Activated T-cell treated with anti-CD3 and anti-CD28 coated beads, Interleukin-2, amount 50 U/mL, for 72 hours (primary cell): ENCODE data around the gene SGPP2. TPM values are rescaled to one million over a fixed set of nuclear protein-coding genes. Genes with fewer than 3 reads are reported as not detected.
"Not testable (repeated sequence)": the region's sequence is repeated elsewhere in the genome, so short reads cannot be mapped to it uniquely, and the experiment has no call there.

Experiments used
- ATAC-seq, 2 donors: fragments of 150-1000 bp; cut with Tn5 transposase; replicated peaks in 1 of 2; 2 replicates each; pipeline ENCODE4 v1.10.0; 2021; ENCODE audit warnings: moderate library complexity in 2 of 2, mild to moderate bottlenecking in 1 of 2
- DNase-seq, 2 donors: peaks; one replicate each; pipeline ENCODE4 v3.0.0; 2021 to 2022; ENCODE audit warnings: mixed read lengths in 1 of 2
- H3K27ac Mint-ChIP-seq: one replicate; pipeline ENCODE4 v1.8.0; 2022; ENCODE audit warnings: mild to moderate bottlenecking, moderate library complexity, mixed read lengths
- H3K27me3 Mint-ChIP-seq: one replicate; pipeline ENCODE4 v1.8.0; 2022; ENCODE audit warnings: low read depth, mixed read lengths
- H3K36me3 Mint-ChIP-seq, 2 donors: one replicate each; pipeline ENCODE4 v1.8.0; 2022; ENCODE audit warnings: mixed read lengths in 2 of 2, mild to moderate bottlenecking in 1 of 2; ENCODE audit not compliant: insufficient read depth in 2 of 2
- H3K4me1 Mint-ChIP-seq: one replicate; pipeline ENCODE4 v1.8.0; 2022; ENCODE audit warnings: low read depth, mixed read lengths
- H3K4me3 Mint-ChIP-seq, 2 donors: one replicate each; pipeline ENCODE4 v1.8.0; 2022; ENCODE audit warnings: mild to moderate bottlenecking in 2 of 2, mixed read lengths in 2 of 2, moderate library complexity in 2 of 2
- H3K9me3 Mint-ChIP-seq, 2 donors: one replicate each; pipeline ENCODE4 v1.8.0; 2022; ENCODE audit warnings: mixed read lengths in 2 of 2
- total RNA-seq, 2 donors: library from RNA; stranded (reverse); gene quantifications; one replicate each; pipeline ENCODE4 v1.2.3, GENCODE V29; 2022

Gene SGPP2
- total RNA-seq: 10 to 100 TPM; 15.1 to 20.9 TPM

GRCh38 chr2:222424276-222424728 is at the start of gene SGPP2:
Gene SGPP2, plus strand, starts transcription at chr2:222424543. Its CDS starts 60 bp downstream, at chr2:222424603.
- no peaks in the 10 kb centered on the region for H3K9me3 Mint-ChIP-seq
- peak within 1 kb of the TSS; percentile 96 for H3K27ac Mint-ChIP-seq
- H3K4me1 Mint-ChIP-seq: peaks cover 44% of the 10 kb centered on the region
- peaks cover 5 to 7% of the 10 kb centered on the region in 2 donors for H3K36me3 Mint-ChIP-seq
- peak within 1 kb of the TSS; percentile 89 to 100 for H3K4me3 Mint-ChIP-seq
- ATAC-seq (peak; percentile 54 to 64), DNase-seq (peak; percentile 26 to 43)
- peaks cover 68% of the 10 kb centered on the region for H3K27me3 Mint-ChIP-seq

GRCh38 chr2:222375798-222376197 is 48.5 kb upstream of the SGPP2 start:
- ATAC-seq (no peak), DNase-seq (no peak)
- no peaks in the 10 kb centered on the region for H3K27me3 Mint-ChIP-seq
- H3K4me1 Mint-ChIP-seq: no peaks in the 10 kb centered on the region
- H3K27ac Mint-ChIP-seq: no peak overlapping the region
- H3K4me3 Mint-ChIP-seq: no peak overlapping the region
- no peaks in the 10 kb centered on the region for H3K36me3 Mint-ChIP-seq
- H3K9me3 Mint-ChIP-seq: peaks cover 0 to 5% of the 10 kb centered on the region in 2 donors

- Mint-ChIP-seq H3K4me3 (no peak overlapping the region), H3K36me3 (no peaks in the 10 kb centered on the region), H3K27me3 (no peaks in the 10 kb centered on the region), H3K27ac (peak overlapping the region; percentile 13), H3K4me1 (no peaks in the 10 kb centered on the region), H3K9me3 (peaks cover 0 to 4% of the 10 kb centered on the region in 2 donors)
- no peak for DNase-seq
- ATAC-seq: no peak
Measured at GRCh38 chr2:222380456-222380855, 43.9 kb upstream of the SGPP2 start.

GRCh38 chr2:222381566-222381965 is 42.8 kb upstream of the SGPP2 start:
- H3K4me1 Mint-ChIP-seq: no peaks in the 10 kb centered on the region
- no peak for DNase-seq
- ATAC-seq: no peak
- peaks cover 0 to 4% of the 10 kb centered on the region in 2 donors for H3K9me3 Mint-ChIP-seq
- H3K27me3 Mint-ChIP-seq: no peaks in the 10 kb centered on the region
- H3K36me3 Mint-ChIP-seq: no peaks in the 10 kb centered on the region
- no peak overlapping the region for H3K27ac Mint-ChIP-seq
- no peak overlapping the region for H3K4me3 Mint-ChIP-seq

GRCh38 chr2:222383255-222383654 is 41.1 kb upstream of the SGPP2 start:
- DNase-seq (no peak), ATAC-seq (no peak)
- Mint-ChIP-seq H3K9me3 (peaks cover 0 to 4% of the 10 kb centered on the region in 2 donors), H3K4me3 (no peak overlapping the region), H3K4me1 (no peaks in the 10 kb centered on the region), H3K27ac (no peak overlapping the region), H3K27me3 (no peaks in the 10 kb centered on the region), H3K36me3 (no peaks in the 10 kb centered on the region)

GRCh38 chr2:222391743-222392285 is 32.5 kb upstream of the SGPP2 start:
- no peak overlapping the region for H3K4me3 Mint-ChIP-seq
- no peaks in the 10 kb centered on the region for H3K27me3 Mint-ChIP-seq
- no peaks in the 10 kb centered on the region for H3K4me1 Mint-ChIP-seq
- H3K27ac Mint-ChIP-seq: no peak overlapping the region
- no peaks in the 10 kb centered on the region for H3K36me3 Mint-ChIP-seq
- ATAC-seq: no peak
- no peaks in the 10 kb centered on the region for H3K9me3 Mint-ChIP-seq
- DNase-seq: no peak

GRCh38 chr2:222393733-222394267 is 30.5 kb upstream of the SGPP2 start:
- no peak for DNase-seq
- Mint-ChIP-seq H3K9me3 (peaks cover 0 to 2% of the 10 kb centered on the region in 2 donors), H3K36me3 (no peaks in the 10 kb centered on the region), H3K4me1 (no peaks in the 10 kb centered on the region), H3K4me3 (no peak overlapping the region), H3K27ac (no peak overlapping the region), H3K27me3 (no peaks in the 10 kb centered on the region)
- ATAC-seq: no peak

- Mint-ChIP-seq H3K36me3 (no peaks in the 10 kb centered on the region), H3K4me1 (no peaks in the 10 kb centered on the region), H3K27ac (no peak overlapping the region), H3K27me3 (no peaks in the 10 kb centered on the region), H3K4me3 (no peak overlapping the region), H3K9me3 (peaks cover 2 to 10% of the 10 kb centered on the region in 2 donors)
- ATAC-seq (no peak), DNase-seq (no peak)
Measured at GRCh38 chr2:222398446-222398885, 25.9 kb upstream of the SGPP2 start.

- DNase-seq: no peak
- no peaks in the 10 kb centered on the region for H3K36me3 Mint-ChIP-seq
- H3K4me1 Mint-ChIP-seq: no peaks in the 10 kb centered on the region
- no peak overlapping the region for H3K4me3 Mint-ChIP-seq
- no peaks in the 10 kb centered on the region for H3K27me3 Mint-ChIP-seq
- ATAC-seq: no peak
- H3K27ac Mint-ChIP-seq: no peak overlapping the region
- H3K9me3 Mint-ChIP-seq: peaks cover 2 to 10% of the 10 kb centered on the region in 2 donors
Measured at GRCh38 chr2:222399038-222399783, 25.1 kb upstream of the SGPP2 start.

- H3K9me3 Mint-ChIP-seq: peaks cover 4 to 7% of the 10 kb centered on the region in 2 donors
- ATAC-seq: no peak
- H3K27ac Mint-ChIP-seq: no peak overlapping the region
- no peaks in the 10 kb centered on the region for H3K4me1 Mint-ChIP-seq
- no peaks in the 10 kb centered on the region for H3K36me3 Mint-ChIP-seq
- no peaks in the 10 kb centered on the region for H3K27me3 Mint-ChIP-seq
- no peak overlapping the region for H3K4me3 Mint-ChIP-seq
- DNase-seq: no peak
Measured at GRCh38 chr2:222404151-222404905, 20.0 kb upstream of the SGPP2 start.

- no peaks in the 10 kb centered on the region for H3K27me3 Mint-ChIP-seq
- no peak overlapping the region for H3K4me3 Mint-ChIP-seq
- ATAC-seq (no peak), DNase-seq (no peak)
- H3K27ac Mint-ChIP-seq: no peak overlapping the region
- H3K36me3 Mint-ChIP-seq: peaks cover 2% of the 10 kb centered on the region in 2 donors
- H3K9me3 Mint-ChIP-seq: peaks cover 3 to 4% of the 10 kb centered on the region in 2 donors
- H3K4me1 Mint-ChIP-seq: no peaks in the 10 kb centered on the region
Measured at GRCh38 chr2:222408684-222409083, 15.7 kb upstream of the SGPP2 start.

- no peaks in the 10 kb centered on the region for H3K4me1 Mint-ChIP-seq
- ATAC-seq (no peak), DNase-seq (no peak)
- H3K9me3 Mint-ChIP-seq: peaks cover 3% of the 10 kb centered on the region in 2 donors
- no peak overlapping the region for H3K27ac Mint-ChIP-seq
- H3K4me3 Mint-ChIP-seq: no peak overlapping the region
- H3K27me3 Mint-ChIP-seq: no peaks in the 10 kb centered on the region
- peaks cover 2% of the 10 kb centered on the region in 2 donors for H3K36me3 Mint-ChIP-seq
Measured at GRCh38 chr2:222410534-222410933, 13.8 kb upstream of the SGPP2 start.

GRCh38 chr2:222412334-222412733 is 12.0 kb upstream of the SGPP2 start:
- not testable (repeated sequence) for H3K4me1 Mint-ChIP-seq, H3K36me3 Mint-ChIP-seq, DNase-seq, H3K27me3 Mint-ChIP-seq, H3K27ac Mint-ChIP-seq, H3K9me3 Mint-ChIP-seq, ATAC-seq, H3K4me3 Mint-ChIP-seq
